ENCODE data around the gene UBR4.

- TF ChIP-seq CTCF (IDR thresholded peaks at IDR 0.05) = no peak
- no peak for TF ChIP-seq REST (IDR thresholded peaks at IDR 0.05; ENCODE audit: insufficient read depth in 1 of 2, low read depth in 2 of 2, low read length in 1 of 2)
Observed at GRCh38 chr1:19059773-19060172, 150.3 kb downstream of the UBR4 start.

Data from Panc1 (cell line).